ENCODE data around the gene IFITM1. TPM values are rescaled to one million over a fixed set of nuclear protein-coding genes. Genes with fewer than 3 reads are reported as not detected.

Gene IFITM1
- total and polyA plus RNA-seq, 9 of the 15 experiments (the other 6 are each of a cell fraction or from before 2014, with no cell fraction given), result 691 to 5,579 (median 974) TPM

DNA sequence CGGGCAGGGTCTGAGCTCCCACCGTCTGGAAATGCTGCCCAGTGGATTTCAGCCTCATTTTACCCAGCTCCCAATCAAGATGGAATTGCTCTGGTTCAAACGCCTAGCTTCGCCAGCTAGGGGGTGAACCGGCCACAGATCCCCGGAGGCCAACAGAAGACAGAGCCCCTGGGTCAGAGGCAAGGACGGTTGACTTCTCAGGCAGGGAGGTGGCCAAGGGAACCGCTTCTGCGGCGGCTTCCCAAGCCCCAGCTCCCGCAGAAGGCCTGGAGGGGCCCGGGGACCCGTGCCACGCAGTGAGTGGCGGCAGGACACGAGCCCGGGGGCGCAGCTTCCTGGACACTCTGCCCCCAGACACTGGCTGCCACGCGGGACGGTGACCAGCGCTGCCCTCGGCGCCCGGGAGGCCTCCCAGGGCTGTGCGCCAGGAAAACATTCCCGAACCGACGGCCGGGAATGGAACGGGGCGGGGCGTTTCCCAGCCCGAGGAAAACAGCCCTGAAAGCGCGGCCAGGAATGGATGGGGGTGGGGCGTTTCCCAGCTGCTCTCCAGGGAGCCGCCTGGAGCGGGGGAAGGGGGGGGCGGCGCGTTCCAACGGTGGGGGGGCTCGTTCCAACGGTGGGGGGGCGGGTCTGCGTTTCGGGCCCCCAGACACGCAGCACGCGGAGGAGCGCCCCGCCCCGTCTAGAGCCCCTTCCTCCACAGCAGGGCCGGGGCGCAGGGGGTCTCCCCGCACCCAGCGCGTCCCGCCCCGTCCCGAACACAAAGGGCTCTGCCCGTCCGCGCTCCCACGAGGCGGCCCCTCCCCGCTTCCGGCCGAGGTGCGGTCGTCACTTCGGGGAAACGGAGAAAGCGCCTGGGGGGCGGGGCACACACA, 42.0 kb downstream of the IFITM1 start:
- peak overlapping the region; percentile 76 for H2AFZ ChIP-seq (ENCODE audit: low read depth, low read length)
- H3K9me1 ChIP-seq (ENCODE audit: control insufficient read depth, insufficient read depth, low read length), result no peaks in the 10 kb centered on the region
- ChIA-PET CTCF (ENCODE audit: low intra/inter-chr PET ratio) (interaction anchor here (1.0 kb wide), 2 partner anchors 51 to 105 kb away, joined by 3 read pairs; no protein-coding TSS in a partner anchor), POLR2A (interaction anchor here (0.6 to 2.1 kb wide), 14 partner anchors 8 to 149 kb away, joined by 3 to 20 read pairs (median 3); partner anchors contain the start of genes BET1L and RIC8A)
- WGBS (ENCODE audit: insufficient coverage, low coverage, missing lambda C conversion rate), result 3% methylated on average over 19 of the region's 76 CpGs
- DNase-seq (ENCODE audit: extremely low read depth in 1 of 4, low spot score in 3 of 4) (peak; percentile 87 to 90 (median 90)), FAIRE-seq (no peak), ATAC-seq (peak; percentile 67)
- TSS peak; percentile 88 for BruUV-seq (replicated peaks)
- peak overlapping the region; percentile 35 for H3K4me3 ChIP-seq
- peaks cover 8% of the 10 kb centered on the region; the same call in 1 of the 3 replicates for H3K79me2 ChIP-seq (ENCODE audit: control insufficient read depth, insufficient read depth, low read length)
- peak overlapping the region; percentile 83 for H3K4me2 ChIP-seq (ENCODE audit: insufficient read depth, low read length)
- peaks cover 40 to 64% of the 10 kb centered on the region in 2 experiments for H3K4me1 ChIP-seq (replicated peaks in 1 of 2; ENCODE audit: control insufficient read depth in 2 of 2, insufficient read depth in 2 of 2, low read length in 2 of 2)
- no peaks in the 10 kb centered on the region; a peak in 1 of 5 replicates for H3K27me3 ChIP-seq (ENCODE audit: control insufficient read depth in 2 of 2, insufficient read depth in 2 of 2, low read length in 2 of 2)
- peak overlapping the region; percentile 88 to 99 for H3K9ac ChIP-seq (ENCODE audit: insufficient read depth in 1 of 2, low read depth in 2 of 2, low read length in 2 of 2)
- peak overlapping the region; percentile 98 for H3K27ac ChIP-seq (ENCODE audit: extremely low read depth, low read depth, low read length)
- H3K9me3 ChIP-seq (replicated peaks; ENCODE audit: control insufficient read depth, insufficient read depth, low read depth, low read length), result peaks cover 10% of the 10 kb centered on the region
- H3K36me3 ChIP-seq (ENCODE audit: control insufficient read depth, insufficient read depth, low read length), result no peaks in the 10 kb centered on the region; the same call in 2 of the 3 replicates
- intact Hi-C loops (cut with micrococcal nuclease) (loop anchor here (2.0 kb wide), 2 partner anchors 39 to 51 kb away; no protein-coding TSS in a partner anchor), in situ Hi-C loops (cut with MboI) (loop anchor here (5.0 kb wide), 1 partner anchor 104 kb away; no protein-coding TSS in a partner anchor)
- H4K20me1 ChIP-seq (replicated peaks; ENCODE audit: control insufficient read depth, insufficient read depth, low read length), result no peaks in the 10 kb centered on the region
- TF ChIP-seq SUPT5H (IDR thresholded peaks at IDR 0.05) (0 out of 2 replicates have a peak, but pooled peaks have one; percentile 54), BCOR (IDR thresholded peaks at IDR 0.05) (no peak), CHCHD3 (CRISPR knock-in tag; IDR thresholded peaks at IDR 0.05) (no peak), SLC30A9 (CRISPR knock-in tag; IDR thresholded peaks at IDR 0.05) (no peak), SIN3A (IDR thresholded peaks at IDR 0.05; ENCODE audit: borderline replicate concordance in 2 of 2, control insufficient read depth in 1 of 2, low read depth in 2 of 2, low read length in 2 of 2) (no peak), ZNF717 (CRISPR knock-in tag; IDR thresholded peaks at IDR 0.05) (peak; percentile 83), HMG20A (CRISPR knock-in tag; conservative IDR thresholded peaks at IDR 0.05) (no peak), NUFIP1 (IDR thresholded peaks at IDR 0.05; ENCODE audit: partially characterized antibody) (no peak), ELF2 (CRISPR knock-in tag; IDR thresholded peaks at IDR 0.05) (peak; percentile 72; the same call in 1 of the 2 replicates), FOXJ2 (tag; IDR thresholded peaks at IDR 0.05) (peak; percentile 26; the same call in 1 of the 2 replicates), CBX8 (IDR thresholded peaks at IDR 0.05; ENCODE audit: borderline replicate concordance, extremely low read depth, low read depth, low read length, poor library complexity, severe bottlenecking) (no peak), BCL6 (CRISPR knock-in tag; IDR thresholded peaks at IDR 0.05) (peak; percentile 73), MECOM (CRISPR knock-in tag; IDR thresholded peaks at IDR 0.05) (peak; percentile 84), ZNF12 (CRISPR knock-in tag; IDR thresholded peaks at IDR 0.05) (no peak; the same call in 1 of the 2 replicates)
- TF ChIP-seq, protein P1, sequence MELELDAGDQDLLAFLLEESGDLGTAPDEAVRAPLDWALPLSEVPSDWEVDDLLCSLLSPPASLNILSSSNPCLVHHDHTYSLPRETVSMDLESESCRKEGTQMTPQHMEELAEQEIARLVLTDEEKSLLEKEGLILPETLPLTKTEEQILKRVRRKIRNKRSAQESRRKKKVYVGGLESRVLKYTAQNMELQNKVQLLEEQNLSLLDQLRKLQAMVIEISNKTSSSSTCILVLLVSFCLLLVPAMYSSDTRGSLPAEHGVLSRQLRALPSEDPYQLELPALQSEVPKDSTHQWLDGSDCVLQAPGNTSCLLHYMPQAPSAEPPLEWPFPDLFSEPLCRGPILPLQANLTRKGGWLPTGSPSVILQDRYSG (tag; conservative IDR thresholded peaks at IDR 0.05; ENCODE audit: low read depth), result peak; percentile 96
- TF ChIP-seq, protein P2, sequence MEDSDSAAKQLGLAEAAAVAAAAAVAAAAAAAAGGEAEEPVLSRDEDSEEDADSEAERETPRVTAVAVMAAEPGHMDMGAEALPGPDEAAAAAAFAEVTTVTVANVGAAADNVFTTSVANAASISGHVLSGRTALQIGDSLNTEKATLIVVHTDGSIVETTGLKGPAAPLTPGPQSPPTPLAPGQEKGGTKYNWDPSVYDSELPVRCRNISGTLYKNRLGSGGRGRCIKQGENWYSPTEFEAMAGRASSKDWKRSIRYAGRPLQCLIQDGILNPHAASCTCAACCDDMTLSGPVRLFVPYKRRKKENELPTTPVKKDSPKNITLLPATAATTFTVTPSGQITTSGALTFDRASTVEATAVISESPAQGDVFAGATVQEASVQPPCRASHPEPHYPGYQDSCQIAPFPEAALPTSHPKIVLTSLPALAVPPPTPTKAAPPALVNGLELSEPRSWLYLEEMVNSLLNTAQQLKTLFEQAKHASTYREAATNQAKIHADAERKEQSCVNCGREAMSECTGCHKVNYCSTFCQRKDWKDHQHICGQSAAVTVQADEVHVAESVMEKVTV (CRISPR knock-in tag; IDR thresholded peaks at IDR 0.05), result no peak
- TF ChIP-seq, protein P3, sequence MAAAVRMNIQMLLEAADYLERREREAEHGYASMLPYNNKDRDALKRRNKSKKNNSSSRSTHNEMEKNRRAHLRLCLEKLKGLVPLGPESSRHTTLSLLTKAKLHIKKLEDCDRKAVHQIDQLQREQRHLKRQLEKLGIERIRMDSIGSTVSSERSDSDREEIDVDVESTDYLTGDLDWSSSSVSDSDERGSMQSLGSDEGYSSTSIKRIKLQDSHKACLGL (CRISPR knock-in tag; IDR thresholded peaks at IDR 0.05; ENCODE audit: borderline replicate concordance, poor library complexity, severe bottlenecking), result peak; percentile 3
- TF ChIP-seq, protein P4, sequence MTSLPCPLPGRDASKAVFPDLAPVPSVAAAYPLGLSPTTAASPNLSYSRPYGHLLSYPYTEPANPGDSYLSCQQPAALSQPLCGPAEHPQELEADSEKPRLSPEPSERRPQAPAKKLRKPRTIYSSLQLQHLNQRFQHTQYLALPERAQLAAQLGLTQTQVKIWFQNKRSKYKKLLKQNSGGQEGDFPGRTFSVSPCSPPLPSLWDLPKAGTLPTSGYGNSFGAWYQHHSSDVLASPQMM (CRISPR knock-in tag; IDR thresholded peaks at IDR 0.05), result no peak

All from K562 (cell line).